Measurements from ENCODE around the gene NATD1. TPM values are rescaled to one million over a fixed set of nuclear protein-coding genes. Genes with fewer than 3 reads are reported as not detected.

NATD1 gene
- polyA plus RNA-seq, 1 experiment = 13.3 TPM

DNA sequence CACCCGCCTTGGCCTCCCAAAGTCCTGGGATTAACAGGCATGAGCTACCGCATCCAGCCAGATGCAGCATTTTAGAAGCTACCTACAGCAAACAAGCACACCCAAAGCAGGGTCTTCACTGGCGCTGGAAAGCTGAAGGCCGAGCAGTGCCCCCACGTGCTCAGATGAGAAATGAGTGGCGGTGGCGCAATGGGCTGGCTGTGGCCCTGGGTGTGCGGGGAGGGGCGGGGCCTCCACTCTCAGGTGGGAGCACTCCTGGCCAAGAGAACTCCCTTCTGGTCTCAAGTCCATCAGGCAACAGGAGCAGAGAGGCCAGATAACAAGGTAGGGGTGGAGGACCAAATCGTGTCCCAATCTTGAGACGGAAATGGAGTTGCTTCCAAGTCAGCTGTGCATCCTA, 51.3 kb downstream of the NATD1 start:
- Histone ChIP-seq H3K27me3 (ENCODE audit: control insufficient read depth, insufficient read depth, low read length) (no peaks in the 10 kb centered on the region), H3K36me3 (ENCODE audit: control insufficient read depth, insufficient read depth, low read length) (peaks cover 16% of the 10 kb centered on the region), H3K4me3 (ENCODE audit: low read depth, low read length) (no peak overlapping the region)
- ChIA-PET POLR2A (no interaction called here), CTCF (interaction anchor here (1.0 to 2.4 kb wide), 3 partner anchors 10 to 82 kb away, joined by 3 to 9 read pairs (median 5); no protein-coding TSS in a partner anchor)
- no peak for DNase-seq (ENCODE audit: low read depth)
- TF ChIP-seq, protein P1, sequence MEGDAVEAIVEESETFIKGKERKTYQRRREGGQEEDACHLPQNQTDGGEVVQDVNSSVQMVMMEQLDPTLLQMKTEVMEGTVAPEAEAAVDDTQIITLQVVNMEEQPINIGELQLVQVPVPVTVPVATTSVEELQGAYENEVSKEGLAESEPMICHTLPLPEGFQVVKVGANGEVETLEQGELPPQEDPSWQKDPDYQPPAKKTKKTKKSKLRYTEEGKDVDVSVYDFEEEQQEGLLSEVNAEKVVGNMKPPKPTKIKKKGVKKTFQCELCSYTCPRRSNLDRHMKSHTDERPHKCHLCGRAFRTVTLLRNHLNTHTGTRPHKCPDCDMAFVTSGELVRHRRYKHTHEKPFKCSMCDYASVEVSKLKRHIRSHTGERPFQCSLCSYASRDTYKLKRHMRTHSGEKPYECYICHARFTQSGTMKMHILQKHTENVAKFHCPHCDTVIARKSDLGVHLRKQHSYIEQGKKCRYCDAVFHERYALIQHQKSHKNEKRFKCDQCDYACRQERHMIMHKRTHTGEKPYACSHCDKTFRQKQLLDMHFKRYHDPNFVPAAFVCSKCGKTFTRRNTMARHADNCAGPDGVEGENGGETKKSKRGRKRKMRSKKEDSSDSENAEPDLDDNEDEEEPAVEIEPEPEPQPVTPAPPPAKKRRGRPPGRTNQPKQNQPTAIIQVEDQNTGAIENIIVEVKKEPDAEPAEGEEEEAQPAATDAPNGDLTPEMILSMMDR (IDR thresholded peaks at IDR 0.05; ENCODE audit: insufficient read depth, low read depth, low read length) = no peak

DNA sequence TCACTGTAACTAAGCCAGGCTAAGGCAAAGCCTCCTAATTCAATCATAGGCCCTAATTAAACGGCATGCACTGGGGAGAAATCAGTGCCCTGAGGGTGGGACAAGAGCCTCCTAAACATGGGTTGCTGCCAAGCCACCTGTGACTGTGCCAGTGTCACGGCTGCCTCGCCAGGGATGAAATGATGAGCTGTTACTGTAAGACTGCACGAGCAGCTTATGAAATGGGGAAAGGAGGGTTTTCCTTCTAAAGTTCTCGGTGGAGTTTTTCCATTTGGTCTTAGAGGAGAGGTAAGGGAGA, 52.0 kb downstream of the NATD1 start:
- H3K4me3 ChIP-seq (ENCODE audit: low read depth, low read length) = no peak overlapping the region
- H3K27me3 ChIP-seq (ENCODE audit: control insufficient read depth, insufficient read depth, low read length) = no peaks in the 10 kb centered on the region
- no peak for DNase-seq (ENCODE audit: low read depth)
- TF ChIP-seq, protein P1 (IDR thresholded peaks at IDR 0.05; ENCODE audit: insufficient read depth, low read depth, low read length) = no peak
- ChIA-PET CTCF (interaction anchor here (1.0 to 2.4 kb wide), 4 partner anchors 10 to 82 kb away, joined by 3 to 9 read pairs (median 5); no protein-coding TSS in a partner anchor), POLR2A (no interaction called here)
- H3K36me3 ChIP-seq (ENCODE audit: control insufficient read depth, insufficient read depth, low read length) = peaks cover 16% of the 10 kb centered on the region

DNA sequence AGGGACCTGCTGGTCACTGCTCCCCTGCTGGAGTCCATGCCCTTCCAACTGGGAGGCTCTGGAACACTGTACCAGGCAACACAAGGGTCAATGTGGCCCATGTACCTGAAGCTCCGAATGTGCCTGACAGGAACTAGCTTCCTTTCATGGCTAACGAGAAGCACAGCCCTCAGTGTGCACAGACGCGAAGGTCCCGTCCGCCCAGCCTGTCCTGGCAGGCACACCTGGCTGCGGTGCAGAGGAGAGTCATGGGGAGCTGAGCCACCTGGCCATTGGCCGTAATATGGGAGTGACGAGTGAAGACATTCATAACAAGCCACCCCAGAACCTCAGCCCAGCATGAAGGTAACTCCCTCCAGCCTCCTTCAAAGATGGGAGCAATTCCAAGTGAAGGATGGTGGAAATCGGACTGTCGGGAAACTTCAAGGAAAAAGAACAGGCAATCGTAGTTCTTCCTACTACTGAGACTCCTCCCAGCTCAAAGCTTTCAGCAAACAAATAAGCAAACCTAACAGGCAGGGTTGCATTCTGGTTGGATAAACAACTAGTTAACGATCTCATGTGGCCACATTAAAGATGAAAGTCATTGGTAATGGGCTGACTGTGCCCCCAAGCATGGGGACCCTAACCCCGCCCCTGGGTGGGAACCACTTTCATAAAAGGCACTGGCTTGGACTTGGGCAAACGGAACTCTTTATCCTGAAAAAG, 52.5 kb downstream of the NATD1 start:
- TF ChIP-seq, protein P1 (IDR thresholded peaks at IDR 0.05; ENCODE audit: insufficient read depth, low read depth, low read length) = no peak
- POLR2A ChIA-PET = no interaction called here
- no peak for DNase-seq (ENCODE audit: low read depth)

GRCh38 chr17:21199856-21200255, 53.4 kb downstream of the NATD1 start:
- Histone ChIP-seq H3K36me3 (ENCODE audit: control insufficient read depth, insufficient read depth, low read length) (peaks cover 19% of the 10 kb centered on the region), H3K4me3 (ENCODE audit: low read depth, low read length) (no peak overlapping the region), H3K27me3 (ENCODE audit: control insufficient read depth, insufficient read depth, low read length) (no peaks in the 10 kb centered on the region)
- DNase-seq (ENCODE audit: low read depth) = no peak
- ChIA-PET CTCF (interaction anchor here (0.8 to 2.1 kb wide), 4 partner anchors 12 to 81 kb away, joined by 3 to 9 read pairs (median 5); partner anchors contain the start of gene TMEM11), POLR2A (no interaction called here)
- TF ChIP-seq, protein P1 (IDR thresholded peaks at IDR 0.05; ENCODE audit: insufficient read depth, low read depth, low read length) = no peak

More for the DNA sequence above, 52.5 kb downstream of the NATD1 start:
- CTCF ChIA-PET = interaction anchor here (0.8 to 2.4 kb wide), 6 partner anchors 11 to 81 kb away, joined by 3 to 9 read pairs (median 5); partner anchors contain the start of gene TMEM11
- Histone ChIP-seq H3K27me3 (ENCODE audit: control insufficient read depth, insufficient read depth, low read length) (no peaks in the 10 kb centered on the region), H3K4me3 (ENCODE audit: low read depth, low read length) (no peak overlapping the region), H3K36me3 (ENCODE audit: control insufficient read depth, insufficient read depth, low read length) (peaks cover 17% of the 10 kb centered on the region)

GRCh38 chr17:21199311-21199710, 53.9 kb downstream of the NATD1 start:
- TF ChIP-seq, protein P1 (IDR thresholded peaks at IDR 0.05; ENCODE audit: insufficient read depth, low read depth, low read length) = no peak
- ChIA-PET POLR2A (no interaction called here), CTCF (interaction anchor here (1.8 kb wide), 1 partner anchor 14 kb away, joined by 5 read pairs; the partner anchor contains the start of gene TMEM11)
- peaks cover 19% of the 10 kb centered on the region for H3K36me3 ChIP-seq (ENCODE audit: control insufficient read depth, insufficient read depth, low read length)
- H3K4me3 ChIP-seq (ENCODE audit: low read depth, low read length) = no peak overlapping the region
- H3K27me3 ChIP-seq (ENCODE audit: control insufficient read depth, insufficient read depth, low read length) = no peaks in the 10 kb centered on the region
- peak; percentile 83 for DNase-seq (ENCODE audit: low read depth)

Measured in BJ (cell line).